GM19438 (cell line): Measurements from ENCODE around the gene WDR46.

Experiments used
- ATAC-seq: cut with Tn5 transposase; IDR thresholded peaks from one replicate; pipeline ENCODE4 v1.9.1; 2021; ENCODE audit warnings: low read depth; ENCODE audit not compliant: unreplicated experiment

Gene WDR46, protein sequence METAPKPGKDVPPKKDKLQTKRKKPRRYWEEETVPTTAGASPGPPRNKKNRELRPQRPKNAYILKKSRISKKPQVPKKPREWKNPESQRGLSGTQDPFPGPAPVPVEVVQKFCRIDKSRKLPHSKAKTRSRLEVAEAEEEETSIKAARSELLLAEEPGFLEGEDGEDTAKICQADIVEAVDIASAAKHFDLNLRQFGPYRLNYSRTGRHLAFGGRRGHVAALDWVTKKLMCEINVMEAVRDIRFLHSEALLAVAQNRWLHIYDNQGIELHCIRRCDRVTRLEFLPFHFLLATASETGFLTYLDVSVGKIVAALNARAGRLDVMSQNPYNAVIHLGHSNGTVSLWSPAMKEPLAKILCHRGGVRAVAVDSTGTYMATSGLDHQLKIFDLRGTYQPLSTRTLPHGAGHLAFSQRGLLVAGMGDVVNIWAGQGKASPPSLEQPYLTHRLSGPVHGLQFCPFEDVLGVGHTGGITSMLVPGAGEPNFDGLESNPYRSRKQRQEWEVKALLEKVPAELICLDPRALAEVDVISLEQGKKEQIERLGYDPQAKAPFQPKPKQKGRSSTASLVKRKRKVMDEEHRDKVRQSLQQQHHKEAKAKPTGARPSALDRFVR

DNA sequence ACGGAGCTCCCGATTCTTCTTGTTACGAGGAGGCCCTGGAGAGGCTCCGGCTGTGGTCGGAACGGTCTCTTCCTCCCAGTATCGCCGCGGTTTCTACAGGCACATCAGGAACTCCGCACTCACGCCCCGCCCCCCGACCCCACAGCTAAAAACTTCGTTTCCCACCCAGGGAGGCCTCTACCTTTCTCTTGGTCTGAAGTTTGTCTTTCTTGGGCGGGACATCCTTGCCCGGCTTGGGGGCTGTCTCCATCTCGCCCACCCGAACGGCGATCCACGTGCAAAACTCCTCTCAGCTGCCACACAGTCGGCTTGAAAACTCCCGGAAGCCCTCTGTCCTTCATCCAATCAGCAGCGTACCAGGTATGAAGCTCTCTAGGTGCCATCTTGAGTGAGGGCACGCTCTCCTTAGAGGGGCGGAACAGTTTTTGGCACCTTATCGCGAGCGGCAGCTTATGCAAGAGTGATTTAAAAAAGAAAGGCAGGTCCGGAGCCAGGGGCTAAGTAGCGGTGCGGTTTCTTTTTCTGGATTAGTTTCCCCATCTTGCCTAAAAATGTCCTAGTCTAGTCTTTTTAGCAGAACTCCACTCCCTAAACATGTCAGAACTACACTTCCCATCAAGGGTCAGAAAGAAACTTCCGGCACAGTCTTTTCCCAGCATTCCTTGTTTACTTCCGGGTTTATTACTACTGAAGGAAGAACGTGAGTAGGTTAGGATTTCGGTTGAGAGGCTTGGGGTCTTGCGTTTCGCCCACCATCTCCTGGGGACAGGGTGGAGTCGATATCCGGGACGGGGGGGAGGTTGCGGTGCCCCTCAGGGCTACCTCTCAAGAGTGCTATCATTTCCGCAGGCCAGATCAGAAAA, at the start of gene WDR46, which contains the start of gene PFDN6:
TSS of gene WDR46 (minus strand) at position 319 of the 863 bp plus-strand sequence. CDS start at position 250, 69 bp downstream.
TSS of gene PFDN6 (plus strand) at position 681 of the 863 bp plus-strand sequence. CDS start 256 bp downstream, outside the sequence.
- peak; percentile 80 for ATAC-seq

- ATAC-seq, result no peak
Measured at GRCh38 chr6:33336495-33336894, 47.5 kb upstream of the WDR46 start.

GRCh38 chr6:33335916-33336315, 46.9 kb upstream of the WDR46 start:
- ATAC-seq, result no peak

DNA sequence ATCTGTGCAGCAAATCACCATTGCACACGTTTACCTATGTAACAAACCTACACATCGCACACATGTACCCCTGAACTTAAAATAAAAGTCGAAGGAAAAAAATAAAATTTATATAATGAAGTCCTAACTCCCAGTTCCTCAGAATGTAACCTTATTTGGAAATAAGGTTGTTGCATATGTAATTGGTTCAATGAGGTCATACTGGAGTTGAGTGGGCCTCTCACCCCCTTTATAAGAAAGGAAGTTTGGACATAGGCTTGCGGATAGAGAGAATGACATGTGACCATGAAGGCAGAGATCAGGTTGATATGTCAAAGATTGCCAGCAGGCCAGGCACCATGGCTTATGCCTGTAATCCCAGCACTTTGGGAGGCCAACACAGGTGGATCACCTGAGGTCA, 44.6 kb upstream of the WDR46 start:
- no peak for ATAC-seq

- no peak for ATAC-seq
Measured at GRCh38 chr6:33330736-33331135, 41.7 kb upstream of the WDR46 start.

DNA sequence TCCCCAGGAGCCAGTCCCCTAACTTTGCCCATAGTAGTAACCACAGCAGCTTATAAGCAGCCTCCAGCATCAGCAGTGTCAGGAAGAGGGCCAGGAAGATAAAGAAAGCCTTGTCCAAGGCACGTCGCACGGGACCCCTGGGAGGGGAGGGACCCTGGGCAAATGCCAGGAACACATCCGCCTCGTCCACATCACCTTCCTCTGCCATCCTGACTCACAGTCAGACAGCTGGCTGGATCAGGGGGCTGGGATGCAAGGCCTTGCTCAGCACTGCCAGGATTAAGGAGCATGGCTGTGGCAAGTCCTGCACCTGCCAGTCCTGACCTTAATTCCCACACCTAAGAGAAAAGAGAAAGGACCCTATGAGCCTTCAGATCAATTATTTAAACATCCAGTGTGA, 40.0 kb upstream of the WDR46 start:
- ATAC-seq, result no peak

DNA sequence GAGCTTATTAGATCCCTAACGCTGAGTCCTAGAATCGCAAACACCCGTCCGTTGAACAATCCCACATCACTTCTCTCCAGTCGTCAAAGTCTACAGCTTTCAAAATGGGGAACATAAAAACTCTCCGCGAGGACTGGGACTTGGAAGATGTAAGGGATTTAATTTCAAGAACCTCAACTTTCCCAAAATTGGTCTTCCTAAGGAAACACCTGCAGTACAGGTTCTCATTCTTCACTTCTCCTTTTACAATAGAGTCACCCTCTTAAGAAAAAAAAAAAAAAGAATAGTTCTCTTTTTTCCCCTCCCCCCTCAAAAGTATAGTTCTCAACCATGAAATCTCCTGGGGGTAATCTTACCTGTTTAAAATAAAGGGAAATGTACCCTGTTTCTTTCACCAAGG, 35.1 kb upstream of the WDR46 start:
- ATAC-seq, result no peak

DNA sequence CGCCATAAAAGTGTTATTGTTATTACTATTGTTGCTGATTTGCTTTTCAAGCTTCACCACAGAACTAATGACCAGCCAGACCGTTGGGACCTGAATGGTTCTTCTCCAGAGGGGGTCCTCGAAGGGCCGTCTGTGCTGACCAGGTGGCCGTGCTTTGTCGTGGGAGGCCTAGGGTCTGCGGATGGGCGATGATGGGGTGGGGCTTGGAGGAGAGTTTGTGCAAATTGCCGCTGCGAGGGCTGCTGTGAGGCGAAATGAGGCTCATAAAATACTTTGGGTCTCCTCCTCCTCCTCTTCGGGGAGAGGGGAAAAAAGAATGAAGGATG, 34.5 kb upstream of the WDR46 start:
- no peak for ATAC-seq

- ATAC-seq, result no peak
Measured at GRCh38 chr6:33321227-33321626, 32.2 kb upstream of the WDR46 start.

DNA sequence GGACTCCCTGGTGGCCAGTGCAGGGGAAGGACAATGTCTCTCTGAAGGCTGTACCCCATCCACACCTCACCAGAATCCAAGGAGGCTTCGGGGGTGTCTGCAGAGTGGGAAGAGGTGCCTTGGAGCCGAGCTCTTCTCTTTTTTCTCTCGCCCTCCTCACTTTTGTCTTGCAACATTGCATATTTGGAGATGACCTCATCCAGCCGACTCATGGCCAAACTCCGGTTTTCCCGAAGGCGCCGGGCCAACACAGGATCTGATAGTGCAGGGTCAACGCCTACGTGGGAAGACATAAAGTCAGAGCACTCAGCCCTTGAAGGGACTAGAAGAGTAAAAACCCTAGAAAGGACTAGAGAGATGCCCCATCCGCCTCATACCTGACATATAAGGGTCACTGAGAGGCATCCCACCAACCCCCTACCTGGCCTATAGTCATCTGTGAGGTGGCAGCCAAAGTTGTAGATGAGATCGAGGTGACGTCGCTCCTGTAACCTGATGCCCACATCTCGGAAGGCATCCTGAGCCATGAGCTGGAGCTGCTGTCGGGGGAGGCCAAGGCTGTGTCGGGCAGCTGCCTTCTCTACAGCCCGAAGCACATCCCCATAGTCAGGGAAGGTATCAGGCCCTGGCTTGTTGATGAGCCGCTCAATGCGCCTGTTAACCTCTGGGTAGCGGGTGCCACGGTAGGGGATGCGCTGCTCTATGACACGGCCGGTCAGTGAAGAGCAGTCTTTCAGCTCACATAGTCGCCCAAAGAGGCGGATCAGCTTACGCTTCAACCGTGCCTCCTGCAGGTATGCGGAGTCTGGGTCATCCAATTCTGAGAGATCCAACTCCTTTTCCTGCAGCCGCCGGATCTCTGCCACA, 31.5 kb upstream of the WDR46 start:
- no peak for ATAC-seq

GRCh38 chr6:33319939-33320314, 30.9 kb upstream of the WDR46 start:
- ATAC-seq, result no peak

- no peak for ATAC-seq
Measured at GRCh38 chr6:33318426-33319073, 29.5 kb upstream of the WDR46 start.

GRCh38 chr6:33317669-33318425, 28.8 kb upstream of the WDR46 start, which contains the start of gene ZBTB22:
Gene ZBTB22, minus strand, starts transcription at chr6:33317744. Its CDS starts 828 bp downstream, at chr6:33316916.
- ATAC-seq, result peak; percentile 49

DNA sequence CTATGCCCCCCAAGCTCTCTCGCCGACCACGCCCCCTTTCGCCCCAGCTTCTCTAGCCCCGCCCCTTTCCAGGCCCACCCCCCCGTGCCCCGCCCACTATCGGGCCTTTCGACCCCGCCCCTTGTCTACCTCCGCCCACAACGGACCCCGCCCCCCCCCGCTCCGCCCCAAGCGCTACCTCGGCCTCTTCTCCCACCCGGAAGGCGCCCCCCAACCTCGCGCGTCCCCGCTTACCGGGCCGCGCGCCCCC, 28.3 kb upstream of the WDR46 start:
- no peak for ATAC-seq

- no peak for ATAC-seq
Measured at GRCh38 chr6:33316603-33317418, 27.8 kb upstream of the WDR46 start.

DNA sequence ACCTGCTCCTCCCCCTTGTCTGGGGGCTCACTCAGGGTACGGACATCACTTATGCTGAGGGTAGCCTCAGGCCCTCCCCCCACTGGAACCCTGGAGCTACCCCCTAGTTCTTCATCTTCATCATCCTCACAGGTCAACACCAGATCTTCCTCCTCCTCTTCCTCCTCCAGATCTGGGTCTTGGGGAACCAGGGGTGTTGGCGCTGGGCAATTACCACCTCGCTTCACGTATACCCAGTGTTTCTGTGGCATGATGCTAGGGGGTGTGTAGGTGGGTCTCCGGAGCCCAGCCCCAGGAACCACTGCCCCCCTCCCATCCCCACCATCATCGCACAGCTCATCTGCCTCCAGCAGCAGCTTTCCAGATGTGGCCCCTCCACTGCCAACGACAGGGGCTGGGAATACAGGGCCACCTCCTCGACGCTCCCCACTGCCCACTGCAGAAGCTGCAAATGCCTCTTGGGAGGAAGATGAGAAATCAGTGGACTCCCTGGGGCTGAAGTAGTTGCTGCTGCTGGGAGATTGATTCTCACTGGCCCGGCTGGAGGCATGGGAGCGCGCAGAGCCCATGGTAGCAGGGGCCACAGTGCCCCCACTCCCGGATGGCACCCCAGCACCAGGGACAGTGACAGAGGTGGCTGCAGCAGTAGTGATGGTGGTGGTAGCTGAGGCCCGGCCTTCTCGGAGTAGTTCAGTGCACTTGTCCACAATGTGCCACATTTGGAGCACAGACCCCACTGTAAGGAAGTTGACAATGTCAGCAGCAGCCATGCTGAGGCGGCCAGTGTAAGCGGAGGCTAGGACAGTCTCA, 27.0 kb upstream of the WDR46 start:
- ATAC-seq, result no peak

DNA sequence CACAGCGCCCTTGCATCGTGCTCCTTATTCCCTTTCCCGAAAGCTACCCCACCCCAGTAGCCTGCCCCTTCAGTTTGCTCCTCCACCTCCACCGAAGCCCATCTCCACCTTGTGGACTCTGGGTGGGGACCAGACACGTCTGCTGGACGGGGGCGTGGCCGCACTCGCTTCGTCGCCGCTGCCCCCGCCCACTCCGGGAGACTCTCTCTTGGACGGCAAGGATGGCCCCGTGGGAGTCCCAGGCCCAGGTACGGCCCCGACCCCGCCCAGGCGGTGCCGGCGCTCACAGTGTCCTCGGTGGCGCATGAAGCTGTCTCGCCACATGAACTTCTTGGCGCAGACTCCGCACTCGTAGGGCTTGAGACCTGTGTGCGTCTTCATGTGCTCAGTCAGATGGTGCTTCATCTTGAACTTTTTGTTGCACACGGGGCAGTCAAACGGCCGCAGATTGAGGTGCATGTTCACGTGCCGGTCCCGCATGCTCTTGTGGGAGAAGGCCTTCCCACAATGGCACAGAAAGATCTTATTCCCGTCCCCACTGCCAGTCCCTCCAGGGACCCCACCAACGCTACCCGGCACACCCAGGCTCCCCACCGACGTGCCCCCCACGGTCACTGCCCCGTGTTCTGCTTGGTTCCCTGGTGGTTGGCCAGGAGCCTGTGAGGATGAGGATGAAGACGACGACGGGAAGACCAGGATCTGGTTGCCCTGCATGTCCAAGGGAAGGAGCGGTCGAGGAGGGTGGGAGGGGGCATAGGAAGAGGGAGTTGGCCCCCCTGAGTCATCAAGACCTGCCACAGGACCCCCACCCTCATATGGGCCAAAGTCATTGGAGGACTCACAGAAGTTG, 26.1 kb upstream of the WDR46 start:
- ATAC-seq, result no peak
